ENCODE results near the gene PREP.
"Not testable (repeated sequence)": the region's sequence is repeated elsewhere in the genome, so short reads cannot be mapped to it uniquely, and the experiment has no call there.

PREP gene

GRCh38 chr6:105402939-105403935, at the start of gene PREP:
TSS of gene PREP (minus strand) at chr6:105403082. CDS start at chr6:105402891, 191 bp downstream.
- DNase-seq = peak; percentile 87

GRCh38 chr6:105452376-105452775, 49.5 kb upstream of the PREP start:
- no peak for DNase-seq

- no peak for DNase-seq
Observed at GRCh38 chr6:105449756-105450390, 47.0 kb upstream of the PREP start.

- no peak for DNase-seq
Observed at GRCh38 chr6:105445481-105445880, 42.6 kb upstream of the PREP start.

- no peak for DNase-seq
Observed at GRCh38 chr6:105443941-105444340, 41.1 kb upstream of the PREP start.

- no peak for DNase-seq
Observed at GRCh38 chr6:105442369-105442768, 39.5 kb upstream of the PREP start.

GRCh38 chr6:105437236-105437635, 34.4 kb upstream of the PREP start:
- DNase-seq = no peak

- no peak for DNase-seq
Observed at GRCh38 chr6:105433723-105434122, 30.8 kb upstream of the PREP start.

GRCh38 chr6:105432797-105433196, 29.9 kb upstream of the PREP start:
- no peak for DNase-seq

- DNase-seq = no peak
Observed at GRCh38 chr6:105431226-105431625, 28.3 kb upstream of the PREP start.

- no peak for DNase-seq
Observed at GRCh38 chr6:105430685-105431084, 27.8 kb upstream of the PREP start.

- no peak for DNase-seq
Observed at GRCh38 chr6:105429676-105430075, 26.8 kb upstream of the PREP start.

GRCh38 chr6:105428342-105428957, 25.6 kb upstream of the PREP start:
- no peak for DNase-seq

- DNase-seq = peak; percentile 55
Observed at GRCh38 chr6:105424175-105424783, 21.4 kb upstream of the PREP start.

- not testable (repeated sequence) for DNase-seq
Observed at GRCh38 chr6:105416971-105417370, 14.1 kb upstream of the PREP start.

- DNase-seq = no peak
Observed at GRCh38 chr6:105409734-105410133, 6.9 kb upstream of the PREP start.

GRCh38 chr6:105402090-105402938, 568 bp downstream of the PREP start:
- DNase-seq = peak; percentile 22

GRCh38 chr6:105401247-105402089, 1.4 kb downstream of the PREP start:
- no peak for DNase-seq

- DNase-seq = no peak
Observed at GRCh38 chr6:105400501-105400900, 2.4 kb downstream of the PREP start.

- DNase-seq = no peak
Observed at GRCh38 chr6:105398859-105399258, 4.0 kb downstream of the PREP start.

GRCh38 chr6:105397987-105398386, 4.9 kb downstream of the PREP start:
- no peak for DNase-seq

Data from activated naive CD4-positive, alpha-beta T cell treated with anti-CD3 and anti-CD28 coated beads, Interleukin-2, amount 50 U/mL, for 16 hours (primary cell).